Spleen (tissue), 11 donors: ENCODE results near the gene UCN3. TPM values are rescaled to one million over a fixed set of nuclear protein-coding genes. Genes with fewer than 3 reads are reported as not detected.

ENCODE experiments used
- DNase-seq: peaks from one replicate; pipeline ENCODE4 v3.0.0-alpha.2; 2020
- H3K27ac ChIP-seq, 8 donors: fragments of 200-600 bp; sonication (generic) in 7 of 8; 1 replicate in 4 of 8; 2 replicates in 4 of 8; pipeline versions ENCODE4 v1.5.0 to v1.8.0; 2016 to 2021; ENCODE audit warnings: inconsistent platforms in 4 of 8, mild to moderate bottlenecking in 4 of 8, moderate library complexity in 1 of 8
- H3K27me3 ChIP-seq, 7 donors: fragments of 200-600 bp; sonication (generic) in 6 of 7; replicated peaks in 1 of 7; 1 replicate in 4 of 7; 2 replicates in 3 of 7; pipeline versions ENCODE4 v1.5.0 to v1.8.0; 2016 to 2021; ENCODE audit warnings: inconsistent platforms in 3 of 7, mild to moderate bottlenecking in 1 of 7
- H3K36me3 ChIP-seq, 6 donors: fragments of 200-600 bp; sonication (generic) in 5 of 6; 1 replicate in 4 of 6; 2 replicates in 2 of 6; pipeline versions ENCODE4 v1.5.0 to v1.8.0; 2016 to 2021; ENCODE audit warnings: inconsistent platforms in 2 of 6
- H3K4me1 ChIP-seq, 6 donors: fragments of 200-600 bp; sonication (generic) in 5 of 6; 1 replicate in 3 of 6; 2 replicates in 3 of 6; pipeline versions ENCODE4 v1.5.0 to v1.8.0; 2016 to 2021; ENCODE audit warnings: inconsistent platforms in 3 of 6
- H3K4me3 ChIP-seq, 8 donors: fragments of 200-600 bp; sonication (generic) in 7 of 8; 1 replicate in 4 of 8; 2 replicates in 4 of 8; pipeline versions ENCODE4 v1.5.0 to v1.8.0; 2016 to 2021; ENCODE audit warnings: inconsistent platforms in 4 of 8, mild to moderate bottlenecking in 4 of 8, moderate library complexity in 2 of 8
- H3K9me3 ChIP-seq, 8 donors: fragments of 200-600 bp; sonication (generic) in 7 of 8; 1 replicate in 4 of 8; 2 replicates in 4 of 8; pipeline versions ENCODE4 v1.5.0 to v1.8.0; 2016 to 2021; ENCODE audit warnings: inconsistent platforms in 4 of 8
- CTCF ChIP-seq, 11 experiments: fragments of 200-600 bp in 7 of 11; fragments of 450-650 bp in 4 of 11; sonication (generic) in 4 of 11; IDR thresholded peaks in 8 of 11; conservative IDR thresholded peaks in 3 of 11; 1 replicate in 7 of 11; 2 replicates in 4 of 11; pipeline versions ENCODE4 v1.4.0 to v1.8.0; 2016 to 2021; ENCODE audit warnings: antibody characterized with exemption in 11 of 11, inconsistent platforms in 4 of 11, mild to moderate bottlenecking in 1 of 11
- POLR2A ChIP-seq, 3 donors: fragments of 450-650 bp; IDR thresholded peaks; one replicate each; pipeline ENCODE4 v1.5.1; 2017; ENCODE audit warnings: antibody characterized with exemption in 3 of 3, mild to moderate bottlenecking in 1 of 3
- POLR2AphosphoS5 ChIP-seq, 3 donors: sonication (generic); formaldehyde crosslinking; IDR thresholded peaks; one replicate each; pipeline ENCODE4 v1.5.1; 2017; ENCODE audit warnings: antibody characterized with exemption in 3 of 3
- WGBS, 5 donors: extraction: QIAGEN DNeasy Blood & Tissue Kit in 3 of 5; methylation state at CpG; one replicate each; pipeline versions ENCODE4 v1.1.5 to v1.1.7; 2013 to 2018; 5-methylcytosine and 5-hydroxymethylcytosine counted together
- intact Hi-C: fragments of 100-400 bp; cut with DNase I; formaldehyde crosslinking; loops from one replicate; pipeline ENCODE4 v1.15.0; 2023; ENCODE audit warnings: low total_unique reads
- polyA plus RNA-seq, 3 donors: library from polyadenylated mRNA; stranded (reverse); fragments of 200-250 nt; gene quantifications; one replicate each; pipeline ENCODE4 v1.2.1, GENCODE V29; 2013
- total RNA-seq, 7 donors: library from RNA; depleted of rRNA in 3 of 7; stranded (reverse); fragments of >200 nt in 3 of 7; fragmentation: NEBNext Ultra II Directional in 4 of 7; extraction: Animal tissue kit (Norgen Biotek cat#: 25700) in 4 of 7; gene quantifications; one replicate each; pipeline versions ENCODE4 v1.1.0 to v1.2.1, GENCODE V29; 2016 to 2021
- donor health status: healthy with polysubstance abuse.
- donor health status: DM: no; HTN: no; CAD: no; lungs with moderate emphysema.
- donor health status: DM: no; HTN: no; CAD: no.
- donor health status: Bipolar disorder and iron deficiency.
- donor health status: healthy.
- donor health status: DM: no; HTN: no; CAD: no.
- donor health status: DM: yes; HTN: yes; CAD: no.

The UCN3 gene
- total and polyA plus RNA-seq, 10 donors, result not detected

- Histone ChIP-seq H3K4me3 (no peak overlapping the region), H3K36me3 (no peaks in the 10 kb centered on the region), H3K27me3 (peaks cover 0 to 32% (median 0%) of the 10 kb centered on the region in 7 donors), H3K4me1 (no peaks in the 10 kb centered on the region), H3K9me3 (no peaks in the 10 kb centered on the region), H3K27ac (no peak overlapping the region)
- intact Hi-C loops, result no loop called here
- TF ChIP-seq POLR2AphosphoS5 (IDR thresholded peaks at IDR 0.05) (no peak), POLR2A (IDR thresholded peaks at IDR 0.05) (no peak), CTCF (IDR thresholded peaks at IDR 0.05 in 8 of 11, conservative IDR thresholded peaks at IDR 0.05 in 3 of 11) (no peak)
- 86 to 93% (median 89%) methylated on average over 11 of the region's 11 CpGs for WGBS, 5 donors
- no peak for DNase-seq
These were observed 392 bp upstream of the UCN3 start for GRCh38 chr10:5364374-5364773.

GRCh38 chr10:5365928-5366327, 1.2 kb downstream of the UCN3 start:
- Histone ChIP-seq H3K4me3 (no peak overlapping the region), H3K27me3 (peaks cover 0 to 32% (median 0%) of the 10 kb centered on the region in 7 donors), H3K27ac (no peak overlapping the region), H3K4me1 (no peaks in the 10 kb centered on the region), H3K36me3 (no peaks in the 10 kb centered on the region), H3K9me3 (no peaks in the 10 kb centered on the region)
- intact Hi-C loops, result no loop called here
- 22 to 34% (median 32%) methylated on average over 5 of the region's 5 CpGs for WGBS, 5 donors
- TF ChIP-seq POLR2AphosphoS5 (IDR thresholded peaks at IDR 0.05), result no peak
- TF ChIP-seq POLR2A (IDR thresholded peaks at IDR 0.05), result no peak
- no peak for TF ChIP-seq CTCF (IDR thresholded peaks at IDR 0.05 in 8 of 11, conservative IDR thresholded peaks at IDR 0.05 in 3 of 11)
- DNase-seq, result no peak

GRCh38 chr10:5369362-5370158, 4.8 kb downstream of the UCN3 start:
- H3K9me3 ChIP-seq, result no peaks in the 10 kb centered on the region
- TF ChIP-seq CTCF (IDR thresholded peaks at IDR 0.05 in 8 of 11, conservative IDR thresholded peaks at IDR 0.05 in 3 of 11), result no peak
- TF ChIP-seq POLR2AphosphoS5 (IDR thresholded peaks at IDR 0.05), result no peak
- TF ChIP-seq POLR2A (IDR thresholded peaks at IDR 0.05), result no peak
- intact Hi-C loops, result no loop called here
- H3K36me3 ChIP-seq, result no peaks in the 10 kb centered on the region
- no peak overlapping the region for H3K27ac ChIP-seq
- 74 to 85% (median 81%) methylated on average over 16 of the region's 16 CpGs for WGBS, 5 donors
- H3K27me3 ChIP-seq, result peaks cover 0 to 17% (median 0%) of the 10 kb centered on the region in 7 donors
- no peaks in the 10 kb centered on the region for H3K4me1 ChIP-seq
- no peak for DNase-seq
- H3K4me3 ChIP-seq, result no peak overlapping the region

GRCh38 chr10:5370493-5371352, 6.0 kb downstream of the UCN3 start:
- Histone ChIP-seq H3K4me3 (no peak overlapping the region), H3K9me3 (no peaks in the 10 kb centered on the region), H3K36me3 (no peaks in the 10 kb centered on the region), H3K27me3 (peaks cover 0 to 12% (median 0%) of the 10 kb centered on the region in 7 donors), H3K4me1 (no peaks in the 10 kb centered on the region), H3K27ac (no peak overlapping the region)
- WGBS, 5 donors, result 77 to 91% (median 81%) methylated on average over 28 of the region's 28 CpGs
- no peak for TF ChIP-seq POLR2AphosphoS5 (IDR thresholded peaks at IDR 0.05)
- DNase-seq, result no peak
- intact Hi-C loops, result no loop called here
